Gastrocnemius medialis (tissue), 4 donors: ENCODE results near the gene RALGAPB.

ENCODE experiments used
- CTCF ChIP-seq, 5 experiments: fragments of 450-650 bp in 3 of 5; fragments of 200-600 bp in 2 of 5; sonication (generic) in 2 of 5; IDR thresholded peaks in 4 of 5; conservative IDR thresholded peaks in 1 of 5; 1 replicate in 4 of 5; 2 replicates in 1 of 5; pipeline ENCODE4 v1.5.1; 2016 to 2019; ENCODE audit warnings: antibody characterized with exemption in 5 of 5, mild to moderate bottlenecking in 3 of 5, moderate library complexity in 3 of 5
- POLR2A ChIP-seq, 2 donors: fragments of 450-650 bp; IDR thresholded peaks; one replicate each; pipeline ENCODE4 v1.6.1; 2017; ENCODE audit warnings: antibody characterized with exemption in 2 of 2, mild to moderate bottlenecking in 2 of 2, moderate library complexity in 2 of 2

GRCh38 chr20:38504368-38505090, 31.9 kb downstream of the RALGAPB start:
- TF ChIP-seq CTCF (IDR thresholded peaks at IDR 0.05 in 4 of 5, conservative IDR thresholded peaks at IDR 0.05 in 1 of 5) (no peak), POLR2A (IDR thresholded peaks at IDR 0.05) (no peak)
